Activated naive CD4-positive, alpha-beta T cell (primary cell): ENCODE results near the gene KDM2B.

ENCODE experiments used
- DNase-seq, 4 experiments: peaks; one replicate each; lab custom pipeline; 2025; lab: John Stamatoyannopoulos, UW

Gene KDM2B

DNA sequence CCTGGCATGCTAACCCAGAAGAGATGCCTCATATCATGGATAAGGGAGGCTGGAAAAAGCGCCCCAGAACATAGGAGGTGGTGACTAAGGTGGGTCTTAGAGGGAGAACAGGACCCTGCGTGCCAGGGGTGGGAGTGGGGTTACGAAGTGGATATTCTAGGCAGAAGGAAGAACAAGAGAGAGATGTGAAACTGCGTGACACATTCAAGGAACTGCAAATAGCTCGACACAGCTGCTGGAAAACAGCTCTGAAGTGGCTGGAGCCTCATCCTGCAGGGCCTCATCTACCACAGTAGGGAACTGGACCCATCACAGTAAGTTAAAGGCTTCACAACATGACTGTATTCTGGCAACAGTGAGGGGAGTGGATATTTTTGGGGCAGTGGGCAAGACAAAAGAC lies 119.8 kb downstream of the KDM2B start:
- DNase-seq, result no peak

DNA sequence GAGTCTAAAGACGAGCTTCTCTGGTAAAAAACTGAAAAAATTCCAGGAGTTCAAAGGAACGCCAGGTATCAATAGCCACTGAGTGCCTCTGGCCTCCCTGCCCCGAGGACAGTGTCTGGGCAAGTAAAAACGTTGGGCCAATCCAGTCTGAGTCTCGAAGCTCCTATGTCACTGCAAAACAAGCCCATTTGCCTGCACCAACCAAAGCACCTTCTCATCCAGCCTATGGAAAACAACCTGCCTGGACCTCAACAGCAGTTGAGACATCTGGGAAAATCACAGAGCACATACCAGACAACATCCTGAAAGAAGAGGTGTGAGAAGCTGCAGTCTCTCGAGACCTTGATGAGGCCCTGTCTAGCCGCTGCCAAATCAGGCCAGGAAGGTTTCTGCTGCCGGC lies 124.3 kb downstream of the KDM2B start:
- no peak for DNase-seq

DNA sequence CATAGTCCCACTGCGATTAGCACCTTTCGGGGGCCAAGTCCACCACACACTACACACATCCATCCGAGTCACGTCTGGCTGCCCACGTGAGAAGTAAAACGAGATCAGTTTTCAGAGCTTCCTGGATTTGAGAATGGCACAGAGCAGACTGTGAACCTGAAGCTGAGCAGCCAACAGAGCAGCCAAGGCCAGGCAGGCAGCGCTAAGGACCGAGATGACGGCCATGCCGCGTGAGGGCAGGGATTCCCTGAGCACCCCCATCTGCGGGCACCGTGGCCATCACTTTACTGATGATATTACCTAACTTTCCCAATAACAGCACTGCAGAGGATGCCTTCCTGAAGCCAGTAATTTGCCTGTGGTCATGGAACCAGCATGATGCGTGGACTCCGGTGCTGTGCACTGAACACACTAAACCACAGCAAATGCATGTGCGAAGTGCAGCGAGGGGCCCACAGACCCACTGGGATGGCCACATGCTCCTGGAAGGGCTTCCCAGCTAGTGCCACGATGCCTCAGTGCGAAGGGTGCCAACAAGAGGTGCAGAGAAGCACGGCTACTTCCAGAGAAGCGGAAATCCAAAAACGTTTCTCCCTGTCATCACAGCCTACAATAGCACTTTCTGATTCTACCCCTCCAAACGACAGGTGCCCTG lies 124.9 kb downstream of the KDM2B start:
- DNase-seq, result no peak

DNA sequence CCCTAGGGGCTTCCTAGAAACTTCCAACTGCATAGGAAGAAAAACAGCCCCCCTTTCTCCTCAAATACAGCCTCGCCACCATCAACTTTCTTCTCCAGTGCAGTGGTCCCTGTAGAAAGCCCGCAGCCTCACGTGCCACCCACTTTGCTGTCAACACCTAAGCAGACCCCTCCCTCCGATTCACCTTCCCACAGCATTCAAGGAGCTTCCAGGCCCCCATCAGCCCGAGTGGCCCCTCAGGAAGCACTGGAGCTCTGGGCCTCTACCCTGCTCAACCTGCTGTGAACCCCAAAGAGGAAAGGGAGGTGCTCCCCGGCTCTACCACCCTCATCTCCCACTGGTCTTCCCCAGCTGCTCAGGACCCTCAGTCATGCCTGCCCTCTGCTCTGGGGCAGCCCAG lies 125.9 kb downstream of the KDM2B start:
- DNase-seq, result no peak

DNA sequence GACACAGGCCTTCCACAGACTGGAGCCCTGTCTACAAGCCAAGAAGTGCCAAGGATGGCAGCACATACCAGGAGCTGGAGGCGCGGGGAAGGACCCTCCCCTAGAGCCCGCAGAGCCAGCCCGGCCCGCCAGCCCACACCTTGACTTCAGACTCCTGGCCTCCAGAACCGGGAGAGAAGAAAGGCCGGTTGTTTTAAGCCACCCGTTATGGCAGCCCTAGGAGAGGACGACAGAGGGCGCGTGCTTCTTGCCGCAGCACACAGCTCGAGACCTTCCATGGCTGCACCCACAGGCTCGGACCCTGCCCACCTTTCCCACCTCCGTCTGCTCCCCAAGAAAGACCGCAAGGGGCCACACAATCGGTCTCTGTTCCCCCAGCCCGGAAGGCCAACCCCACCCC lies 127.2 kb downstream of the KDM2B start:
- DNase-seq, result no peak

DNA sequence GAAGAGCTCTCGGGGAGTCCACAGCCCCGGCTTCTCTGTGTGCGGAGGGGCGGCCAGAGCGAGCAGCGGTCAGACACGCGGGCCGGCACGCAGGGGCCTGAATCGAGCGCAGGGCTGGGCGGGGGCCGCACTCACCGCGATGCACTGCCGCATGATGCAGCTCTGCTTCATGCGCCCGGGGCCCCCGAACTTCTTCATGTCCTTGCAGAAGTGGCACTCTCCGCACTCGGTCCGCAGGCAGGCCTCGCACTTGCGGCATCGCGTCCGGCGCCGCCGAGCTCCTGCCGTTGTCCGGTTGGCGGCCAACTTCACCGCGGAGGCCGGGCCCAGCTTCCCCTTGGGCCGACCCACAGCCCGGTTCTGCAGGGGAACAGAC lies 127.8 kb downstream of the KDM2B start:
- DNase-seq, result no peak

DNA sequence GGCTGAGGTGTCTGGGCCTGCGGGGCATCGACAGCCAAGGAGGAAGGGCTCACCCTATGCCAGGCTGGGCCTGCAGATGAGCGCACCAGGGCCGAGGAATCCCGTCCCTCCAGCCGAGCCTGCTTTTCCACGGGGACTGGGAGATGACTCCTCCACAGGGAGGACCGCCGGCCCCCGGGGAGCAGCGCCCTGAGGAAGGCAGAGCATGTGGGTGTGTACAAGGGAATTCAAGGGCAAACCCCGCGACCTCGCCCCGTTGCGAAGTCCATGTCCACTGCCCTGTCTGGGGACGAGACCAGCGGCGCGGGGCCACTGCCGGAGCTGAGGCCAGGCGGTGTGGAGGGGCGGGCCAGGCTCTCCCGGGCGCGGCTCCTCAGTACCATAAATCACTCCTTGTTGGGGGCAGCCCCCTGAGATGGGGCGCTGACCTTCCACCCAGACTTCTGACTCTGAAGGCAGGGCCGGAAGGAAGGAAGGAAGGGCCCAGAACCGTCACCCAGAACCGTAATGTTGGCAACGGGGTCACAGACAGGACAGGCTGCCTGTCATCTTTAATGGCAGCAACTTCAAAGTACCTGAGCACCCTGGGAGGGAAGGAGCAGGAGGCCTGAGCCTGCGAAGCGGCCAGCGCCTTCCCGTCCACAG lies 128.4 kb downstream of the KDM2B start:
- no peak for DNase-seq

DNA sequence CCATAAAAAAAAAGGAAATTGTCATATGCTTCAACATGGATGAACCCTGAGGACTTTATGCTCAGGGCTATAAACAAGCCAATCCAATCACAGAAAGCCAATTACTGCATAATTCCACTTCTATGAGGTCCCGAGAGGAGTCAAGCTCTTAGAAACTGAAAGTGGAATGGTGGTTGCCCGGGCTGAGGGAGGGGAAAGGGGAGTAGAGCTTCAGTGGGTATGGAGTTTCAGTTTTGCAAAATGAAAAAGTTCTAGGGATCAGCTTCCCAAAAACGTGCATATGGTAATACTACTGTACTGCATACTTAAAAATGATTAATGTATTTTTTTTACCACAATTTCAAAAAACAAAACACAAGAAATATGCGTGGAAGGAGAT lies 128.9 kb downstream of the KDM2B start:
- no peak for DNase-seq

DNA sequence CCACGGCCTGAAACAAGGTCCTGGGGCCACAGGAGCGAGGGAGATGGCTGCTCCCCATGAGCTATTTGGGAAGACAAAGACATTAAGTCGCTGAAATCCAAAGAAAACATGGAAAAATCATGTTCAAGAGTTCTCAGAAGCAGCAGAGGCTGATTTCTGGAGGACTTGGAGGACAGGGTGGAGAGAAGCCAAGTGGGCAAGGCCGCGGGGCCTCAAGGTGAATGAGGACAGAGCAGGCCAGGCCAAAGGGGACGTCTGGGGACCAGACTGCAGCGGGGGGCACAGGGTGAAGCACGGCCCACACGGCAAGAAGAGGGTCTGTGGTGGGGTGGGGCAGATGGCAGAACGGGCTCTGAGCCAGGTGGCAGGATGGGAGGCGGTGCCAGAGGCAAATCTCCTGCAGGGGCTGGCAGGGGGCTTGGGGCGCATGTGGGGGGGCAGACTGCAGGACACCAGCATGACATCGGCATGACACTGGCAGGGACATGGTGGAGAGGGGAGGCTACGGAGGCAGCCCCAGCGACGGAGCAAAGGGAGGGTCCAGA lies 132.0 kb downstream of the KDM2B start:
- DNase-seq, result no peak

DNA sequence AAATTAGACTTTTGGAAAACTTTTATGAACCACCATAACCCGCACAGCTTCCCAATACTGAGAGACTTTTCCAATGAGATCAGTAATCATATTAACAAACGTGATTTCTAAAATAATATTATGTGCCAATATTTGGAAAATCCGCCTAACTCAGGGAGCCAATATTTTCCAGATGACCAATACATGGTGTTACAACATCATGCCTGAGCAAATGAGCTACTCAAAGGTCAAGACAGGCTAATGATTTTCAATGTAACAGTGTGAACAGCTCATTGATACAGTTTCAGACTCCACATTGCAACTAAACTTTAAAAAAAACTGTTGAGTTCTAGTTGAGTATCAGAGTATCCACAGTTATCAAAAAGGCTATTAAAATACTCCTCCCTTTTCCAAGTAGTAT lies 134.1 kb downstream of the KDM2B start:
- no peak for DNase-seq

DNA sequence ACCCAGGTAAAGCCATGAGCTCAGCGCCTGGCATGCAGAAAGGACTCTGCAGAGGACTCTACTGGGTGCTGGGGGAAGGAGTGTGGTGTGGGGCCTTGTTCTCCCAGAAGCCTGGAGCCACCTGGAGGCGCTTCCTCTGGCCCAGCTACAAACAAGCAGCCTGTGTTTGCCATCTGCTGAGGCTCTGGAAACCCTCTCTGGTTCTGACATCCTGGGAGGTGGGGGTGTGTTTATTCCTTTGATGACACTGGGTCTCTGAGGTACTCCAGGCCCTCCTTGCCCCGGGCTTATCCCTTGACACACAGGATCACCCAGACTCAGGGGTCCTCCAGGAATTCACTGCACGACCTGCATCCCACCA lies 136.0 kb downstream of the KDM2B start:
- no peak for DNase-seq

DNA sequence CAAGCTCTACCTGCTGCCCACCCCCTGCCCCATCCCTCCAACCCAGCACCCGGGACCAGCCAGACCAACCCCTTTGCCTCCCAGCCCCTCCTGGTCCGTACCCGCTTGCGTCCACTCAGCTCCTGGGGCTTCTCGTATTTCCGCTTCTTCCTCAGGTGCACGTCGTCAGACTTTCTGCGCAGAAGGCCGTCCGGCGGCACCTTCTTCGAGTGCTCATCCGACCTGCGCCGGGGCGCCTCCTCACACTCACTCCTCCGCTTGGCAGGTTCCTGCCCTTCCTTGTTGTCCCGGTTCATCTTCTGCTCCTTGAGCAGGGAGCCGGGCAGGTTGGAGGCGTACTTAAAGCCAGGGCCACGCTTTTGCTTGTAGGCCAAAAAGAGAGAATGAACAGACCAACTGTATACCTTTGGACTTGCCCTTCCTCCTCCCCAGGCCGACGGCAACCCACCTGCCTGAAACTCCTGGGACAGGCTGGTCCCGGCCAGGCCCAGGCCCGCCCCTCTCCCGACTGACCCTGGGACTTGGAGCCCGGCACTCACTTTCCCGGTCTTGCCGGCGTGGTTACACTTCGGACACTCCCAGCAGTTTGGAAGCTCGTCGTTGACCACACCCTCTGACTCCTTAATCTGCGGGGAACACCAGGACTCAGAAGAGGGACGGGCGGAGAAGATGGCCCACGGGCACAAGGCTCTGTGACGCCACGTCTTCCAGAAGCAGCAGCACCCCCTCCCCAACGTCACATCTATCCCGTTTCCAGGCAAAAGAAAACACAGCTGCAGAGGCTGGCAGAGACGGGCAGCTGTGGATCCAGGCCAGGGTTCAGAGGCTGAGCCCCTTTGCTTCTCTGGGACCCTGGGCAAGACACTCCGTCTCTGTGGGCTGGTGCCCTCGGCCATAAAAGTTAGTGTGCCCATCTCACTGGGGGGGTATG lies 136.6 kb downstream of the KDM2B start:
- no peak for DNase-seq

DNA sequence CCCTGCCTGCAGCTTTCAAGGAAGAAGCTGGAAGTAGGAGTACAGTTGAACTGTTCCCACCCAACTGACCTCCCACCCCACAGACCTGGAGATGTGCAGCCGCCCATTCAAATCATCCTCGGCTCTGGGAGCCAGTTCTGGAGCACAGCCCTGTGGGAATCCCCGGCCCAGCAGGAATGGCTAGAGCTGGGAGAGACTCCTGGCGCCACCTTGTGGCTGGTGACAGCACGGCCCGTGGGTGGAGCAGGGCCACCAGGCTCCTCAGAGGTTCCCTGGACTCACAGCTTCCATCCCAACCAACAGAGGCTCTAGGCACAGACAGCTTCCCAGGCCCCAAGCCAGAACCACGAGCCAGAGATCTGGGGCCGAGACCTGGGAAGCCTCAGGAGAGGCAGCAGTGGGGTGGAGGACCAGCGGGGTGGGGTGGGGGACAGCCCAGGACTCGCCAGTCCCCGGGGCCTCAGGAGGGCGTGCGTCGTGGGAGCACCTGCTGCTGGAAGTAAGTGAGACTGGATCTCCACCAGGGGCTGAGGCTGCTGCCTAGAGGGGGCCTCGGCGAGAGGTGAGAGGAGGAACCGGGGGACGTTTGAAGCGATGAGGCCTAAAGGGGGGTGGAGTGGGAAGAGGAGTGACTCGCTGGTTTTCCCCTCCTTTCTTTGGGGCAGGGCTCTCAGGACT lies 137.5 kb downstream of the KDM2B start:
- DNase-seq, result peak; percentile 29 to 59 (median 34)

DNA sequence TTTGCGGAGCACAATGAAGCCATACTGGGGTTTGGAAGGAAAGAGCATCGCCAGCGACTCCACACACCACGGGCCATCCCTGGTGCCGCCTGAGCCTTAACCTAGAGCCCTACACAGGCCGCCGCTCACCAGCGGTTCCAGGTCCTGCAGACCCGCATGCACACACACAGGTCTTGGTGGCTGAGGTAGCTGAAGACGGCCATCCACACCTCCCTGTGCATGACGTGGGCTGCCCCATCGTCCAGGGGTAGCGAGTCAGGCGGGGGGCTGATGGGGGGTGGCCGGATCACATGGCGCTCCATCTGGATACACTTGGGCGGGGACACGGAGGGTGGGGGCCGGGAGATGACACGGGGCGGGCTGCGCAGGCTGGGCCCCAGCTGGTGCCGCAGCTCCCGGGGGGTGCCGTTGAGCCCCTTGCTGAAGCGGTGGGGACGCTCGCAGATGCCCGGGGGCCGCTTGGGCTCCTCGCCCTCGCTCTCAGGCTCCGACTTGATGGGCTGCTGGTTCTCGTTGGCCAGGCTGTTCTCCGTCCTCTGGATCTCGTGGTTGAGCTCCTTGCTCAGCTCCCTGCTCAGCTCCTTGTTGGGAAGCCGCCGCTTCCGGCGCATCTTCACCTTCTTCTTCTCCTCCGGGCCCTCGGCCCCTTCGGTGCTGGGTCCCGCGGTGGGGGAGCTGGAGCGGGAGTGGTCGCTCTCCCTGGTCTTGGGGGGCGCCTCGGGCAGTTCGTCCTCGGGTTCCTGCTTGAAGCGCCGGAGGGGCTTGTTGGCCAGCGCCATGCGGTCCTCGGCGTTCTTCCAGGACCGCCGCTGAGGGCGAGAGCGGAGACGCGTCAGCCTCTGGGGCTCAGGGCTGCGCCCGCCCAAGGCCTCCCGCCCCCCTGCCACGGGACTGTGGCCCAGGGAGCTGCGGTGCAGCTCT lies 138.5 kb downstream of the KDM2B start:
- no peak for DNase-seq

DNA sequence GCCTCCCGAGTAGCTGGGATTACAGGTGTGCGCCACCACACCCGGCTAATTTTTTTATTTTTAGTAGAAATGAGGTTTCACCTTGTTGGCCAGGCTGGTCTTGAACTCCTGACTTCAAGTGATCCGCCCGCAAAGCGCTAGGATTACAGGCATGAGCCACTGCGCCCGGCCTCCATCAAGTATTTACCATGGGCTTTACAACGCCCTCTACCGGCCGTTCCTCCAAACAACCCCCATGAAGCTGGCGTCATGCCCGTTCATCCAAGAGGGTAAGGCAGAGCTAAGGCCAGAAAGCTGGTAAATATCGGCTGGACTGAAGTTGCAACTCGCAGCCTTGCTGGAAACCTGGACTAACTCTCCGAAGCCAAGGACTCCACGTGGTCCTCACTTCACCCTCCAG lies 139.3 kb downstream of the KDM2B start:
- DNase-seq, result no peak

DNA sequence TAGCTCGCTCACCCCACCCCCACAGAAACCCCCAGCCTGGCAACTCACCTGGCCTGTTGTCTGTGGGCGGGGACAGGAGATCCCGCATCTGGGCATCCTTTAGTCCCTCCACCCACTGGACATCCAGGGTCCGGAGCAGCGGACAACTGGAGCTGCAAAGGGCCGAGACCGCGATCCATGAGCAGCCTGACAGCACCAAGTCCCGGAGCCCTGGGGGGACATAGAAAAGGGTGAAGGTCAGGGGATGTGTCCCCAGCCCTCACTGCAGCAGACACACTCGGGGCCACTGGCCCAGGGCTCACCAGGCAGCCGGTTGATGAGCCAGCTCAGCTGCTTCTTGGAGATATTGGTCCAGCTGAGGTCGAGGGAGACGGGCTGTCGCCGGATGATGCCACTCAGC lies 140.1 kb downstream of the KDM2B start:
- no peak for DNase-seq

DNA sequence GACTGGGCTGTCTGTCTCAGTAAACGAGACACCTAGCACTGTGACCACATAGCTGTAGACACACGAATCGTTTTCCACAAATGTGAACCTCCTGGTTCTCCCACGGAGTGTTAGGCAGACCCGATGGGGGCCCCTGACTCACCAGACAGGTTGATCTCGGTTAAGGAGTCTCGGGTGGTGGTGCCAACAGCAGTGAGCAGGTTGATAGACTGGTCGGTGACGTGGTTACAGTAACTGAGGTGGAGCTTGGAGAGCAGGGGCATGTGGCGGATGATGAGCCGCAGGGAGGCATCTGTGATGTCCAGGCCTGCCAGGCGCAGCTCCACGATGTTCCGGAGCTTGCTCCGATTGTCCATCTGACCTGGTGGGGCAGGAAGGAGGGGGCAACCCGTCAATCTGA lies 141.1 kb downstream of the KDM2B start:
- no peak for DNase-seq

DNA sequence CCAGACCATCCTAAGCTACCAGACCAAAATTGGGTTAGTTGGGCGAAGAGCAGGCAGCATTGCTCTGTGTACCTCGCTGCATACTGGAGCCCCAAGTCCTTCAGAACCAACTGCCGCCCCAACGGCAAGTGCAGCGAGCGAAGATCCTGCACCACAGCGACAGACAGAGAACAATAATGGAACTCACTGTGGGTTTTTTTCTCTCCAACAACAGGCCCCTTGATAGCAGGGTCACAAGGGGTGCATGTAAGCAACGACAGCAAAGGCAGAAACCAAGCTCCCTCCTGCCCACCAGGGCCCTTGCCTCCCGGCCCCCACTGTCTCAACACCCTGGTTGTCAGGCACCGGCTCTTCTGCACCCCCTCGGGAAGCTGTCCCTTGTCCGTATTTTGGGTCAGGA lies 141.9 kb downstream of the KDM2B start:
- DNase-seq, result no peak

DNA sequence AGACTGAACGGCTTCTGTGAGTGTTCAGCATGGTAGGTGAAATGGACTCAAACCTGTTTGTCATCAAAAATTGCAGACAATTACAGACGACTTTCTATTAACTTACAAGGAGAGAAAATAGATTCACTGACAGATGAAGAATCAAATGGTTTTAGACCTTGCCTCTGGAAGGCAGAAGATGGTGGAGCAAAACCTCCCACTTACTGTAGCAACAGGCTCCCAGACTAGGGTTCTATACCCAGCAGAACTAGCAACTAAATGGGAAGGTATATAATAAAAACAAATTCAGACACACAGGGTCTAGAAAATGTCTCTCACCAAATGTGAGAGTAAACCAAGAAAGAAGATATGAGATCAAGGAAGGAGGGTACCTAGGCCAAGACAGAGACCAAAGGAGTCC lies 144.1 kb downstream of the KDM2B start:
- no peak for DNase-seq

DNA sequence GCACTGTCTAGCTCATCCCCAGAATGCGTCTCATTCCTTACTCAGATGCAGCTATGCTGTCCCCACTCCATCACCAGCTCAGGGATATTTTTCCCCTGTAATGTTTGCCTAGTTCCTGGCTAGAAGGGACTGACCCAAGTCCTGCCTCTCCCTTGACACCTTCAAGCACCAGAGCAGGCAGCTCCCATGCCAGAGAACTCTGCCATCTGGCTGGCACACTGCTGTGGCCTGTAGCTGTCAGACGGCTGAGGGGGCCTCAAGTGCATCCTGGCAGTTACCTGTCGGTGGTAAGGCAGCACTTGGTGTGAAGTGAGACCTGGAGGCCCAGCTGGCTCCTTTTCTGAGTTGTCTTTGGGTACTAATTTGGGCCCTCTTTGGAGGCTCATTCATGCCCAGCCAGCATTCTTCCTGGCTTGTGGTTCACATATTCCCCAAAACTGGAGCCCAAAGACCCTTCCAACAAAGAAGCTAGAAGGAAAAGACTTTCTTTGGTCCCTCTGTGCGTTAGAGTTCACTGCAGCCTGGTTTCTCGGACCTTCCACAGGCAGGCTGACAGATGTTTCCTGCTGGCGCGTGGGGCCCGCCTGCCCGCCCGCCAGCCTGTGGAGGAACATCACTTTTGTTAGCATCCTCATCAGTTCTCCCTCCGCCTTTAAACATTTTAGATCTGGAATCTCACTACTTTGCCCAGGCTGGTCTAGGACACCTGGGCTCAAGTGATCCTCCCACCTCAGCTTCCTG lies 147.9 kb downstream of the KDM2B start:
- no peak for DNase-seq
